DND-41 (cell line): ENCODE measurements around the gene CC2D2B.
A peak's percentile ranks its signal among the peaks of the same experiment; 100 is the strongest.

Experiments
- ATAC-seq: fragments of 200-7000 bp; cut with Tn5 transposase; 3 replicates; pipeline ENCODE4 v1.9.1; 2021; ENCODE audit warnings: low read depth; ENCODE audit not compliant: insufficient read depth
- DNase-seq: peaks from one replicate; pipeline ENCODE4 v3.0.0-alpha.2; 2020
- H2AFZ ChIP-seq: 2 replicates; pipeline ENCODE4 v1.6.0; 2012; ENCODE audit warnings: low read depth, low read length
- H3K27ac ChIP-seq: 2 replicates; pipeline ENCODE4 v1.5.1; 2012; ENCODE audit warnings: low read length, inconsistent platforms
- H3K27me3 ChIP-seq: fragments of 200-600 bp; sonication (generic); 2 replicates; pipeline ENCODE4 v1.6.0; 2012; ENCODE audit warnings: low read length, mild to moderate bottlenecking, inconsistent platforms; ENCODE audit not compliant: insufficient read depth, poor library complexity
- H3K36me3 ChIP-seq: 2 replicates; pipeline ENCODE4 v1.5.1; 2012; ENCODE audit warnings: low read length, inconsistent platforms; ENCODE audit not compliant: insufficient read depth
- H3K4me1 ChIP-seq: 2 replicates; pipeline ENCODE4 v1.5.1; 2012; ENCODE audit warnings: mild to moderate bottlenecking, low read length; ENCODE audit not compliant: insufficient read depth
- H3K4me2 ChIP-seq: 2 replicates; pipeline ENCODE4 v1.6.0; 2012; ENCODE audit warnings: mild to moderate bottlenecking, moderate library complexity, low read length, inconsistent platforms; ENCODE audit not compliant: insufficient read depth
- H3K4me3 ChIP-seq, 2 experiments: fragments of 200-600 bp in 1 of 2; shearing (Covaris generic) in 1 of 2; 2 replicates each; pipeline ENCODE4 v1.5.1; 2012 to 2016; ENCODE audit warnings: inconsistent platforms in 2 of 2, low read length in 2 of 2, mild to moderate bottlenecking in 2 of 2, low read depth in 1 of 2, moderate library complexity in 1 of 2
- H3K79me2 ChIP-seq: 2 replicates; pipeline ENCODE4 v1.6.0; 2012; ENCODE audit warnings: low read length, inconsistent platforms; ENCODE audit not compliant: insufficient read depth
- H3K9ac ChIP-seq: 2 replicates; pipeline ENCODE4 v1.6.0; 2012; ENCODE audit warnings: low read depth, mild to moderate bottlenecking, inconsistent platforms, low read length, moderate library complexity
- H3K9me3 ChIP-seq: 2 replicates; pipeline ENCODE4 v1.5.1; 2012; ENCODE audit warnings: low read length, moderate library complexity, mild to moderate bottlenecking, inconsistent platforms; ENCODE audit not compliant: insufficient read depth, severe bottlenecking
- H4K20me1 ChIP-seq: 2 replicates; pipeline ENCODE4 v1.6.0; 2012; ENCODE audit warnings: low read length; ENCODE audit not compliant: insufficient read depth
- CTCF ChIP-seq: IDR thresholded peaks from 2 replicates; pipeline ENCODE4 v1.5.1; 2012; ENCODE audit warnings: borderline replicate concordance, low read length, moderate library complexity, mild to moderate bottlenecking; ENCODE audit not compliant: poor library complexity, severe bottlenecking; ENCODE audit errors: extremely low read depth
- EZH2 ChIP-seq: IDR thresholded peaks from 3 replicates; pipeline ENCODE4 v1.6.1; 2012; ENCODE audit warnings: borderline replicate concordance, low read depth, mild to moderate bottlenecking, moderate library complexity, low read length, inconsistent platforms; ENCODE audit not compliant: severe bottlenecking

The CC2D2B gene

DNA sequence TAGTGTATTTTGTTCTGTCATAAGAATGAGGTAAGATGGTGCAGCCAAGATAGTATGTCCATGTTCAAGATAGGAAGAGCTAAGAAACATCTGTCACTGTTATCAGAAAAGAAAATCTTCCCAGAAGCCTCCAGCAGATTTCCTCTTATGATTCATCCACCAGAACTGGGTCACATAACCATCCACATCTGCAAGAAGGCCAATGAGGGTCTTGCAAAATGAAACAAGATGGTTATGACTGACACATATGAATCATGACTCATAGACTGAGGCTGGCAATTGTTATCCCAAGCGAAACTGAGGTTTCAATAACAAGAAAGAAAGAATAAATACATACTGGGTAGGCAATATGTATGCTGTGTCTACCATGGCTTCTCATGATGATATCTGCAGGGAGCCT lies 165.9 kb downstream of the CC2D2B start:
- no peaks in the 10 kb centered on the region for H4K20me1 ChIP-seq
- H3K27me3 ChIP-seq = no peaks in the 10 kb centered on the region
- no peaks in the 10 kb centered on the region for H3K79me2 ChIP-seq
- no peak overlapping the region for H3K4me2 ChIP-seq
- DNase-seq = peak; percentile 21
- H3K4me3 ChIP-seq = no peak overlapping the region
- no peaks in the 10 kb centered on the region for H3K36me3 ChIP-seq
- peak; percentile 89 for ATAC-seq
- H3K27ac ChIP-seq = no peak overlapping the region
- H3K4me1 ChIP-seq = peaks cover 11% of the 10 kb centered on the region
- H2AFZ ChIP-seq = no peak overlapping the region
- no peaks in the 10 kb centered on the region for H3K9me3 ChIP-seq
- no peak overlapping the region for H3K9ac ChIP-seq
- TF ChIP-seq CTCF (no peak), EZH2 (no peak)

GRCh38 chr10:96074776-96075175 lies 167.0 kb downstream of the CC2D2B start:
- Histone ChIP-seq H3K4me3 (no peak overlapping the region), H3K36me3 (no peaks in the 10 kb centered on the region), H3K9ac (no peak overlapping the region), H3K9me3 (no peaks in the 10 kb centered on the region), H2AFZ (no peak overlapping the region), H3K27ac (no peak overlapping the region), H3K27me3 (no peaks in the 10 kb centered on the region), H3K79me2 (no peaks in the 10 kb centered on the region), H3K4me2 (no peak overlapping the region), H4K20me1 (no peaks in the 10 kb centered on the region), H3K4me1 (peaks cover 11% of the 10 kb centered on the region)
- DNase-seq (no peak), ATAC-seq (no peak)
- TF ChIP-seq CTCF (no peak), EZH2 (no peak)

DNA sequence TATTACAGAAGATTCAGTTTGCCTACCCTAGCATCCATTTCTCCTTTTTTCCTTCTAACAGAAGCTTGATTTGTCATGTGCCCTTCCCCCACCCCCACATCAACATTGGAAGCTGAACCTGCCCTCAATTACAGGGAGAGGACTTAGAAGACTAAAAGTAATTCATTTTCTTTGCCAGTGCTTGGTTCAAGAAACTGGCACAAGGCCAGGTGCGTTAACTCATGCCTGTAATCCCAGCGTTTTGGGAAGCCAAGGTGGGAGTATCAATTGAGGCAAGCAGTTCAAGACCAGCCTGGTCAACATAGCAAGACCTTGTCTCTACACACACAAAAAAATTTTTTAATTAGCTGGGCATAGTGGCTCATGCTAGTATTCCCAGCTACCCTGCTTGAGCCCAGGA lies 168.2 kb downstream of the CC2D2B start:
- H4K20me1 ChIP-seq = no peaks in the 10 kb centered on the region
- ATAC-seq (no peak), DNase-seq (no peak)
- H3K9me3 ChIP-seq = no peaks in the 10 kb centered on the region
- TF ChIP-seq CTCF = no peak
- TF ChIP-seq EZH2 = no peak
- H3K4me3 ChIP-seq = no peak overlapping the region
- H3K9ac ChIP-seq = no peak overlapping the region
- H3K4me2 ChIP-seq = no peak overlapping the region
- no peaks in the 10 kb centered on the region for H3K36me3 ChIP-seq
- no peaks in the 10 kb centered on the region for H3K79me2 ChIP-seq
- no peaks in the 10 kb centered on the region for H3K27me3 ChIP-seq
- H3K4me1 ChIP-seq = peaks cover 11% of the 10 kb centered on the region
- H2AFZ ChIP-seq = no peak overlapping the region
- H3K27ac ChIP-seq = no peak overlapping the region

- H3K4me2 ChIP-seq = no peak overlapping the region
- no peak for TF ChIP-seq CTCF
- no peaks in the 10 kb centered on the region for H3K27me3 ChIP-seq
- H3K9me3 ChIP-seq = no peaks in the 10 kb centered on the region
- H3K27ac ChIP-seq = no peak overlapping the region
- H3K9ac ChIP-seq = no peak overlapping the region
- peaks cover 11% of the 10 kb centered on the region for H3K4me1 ChIP-seq
- H3K4me3 ChIP-seq = no peak overlapping the region
- no peak for ATAC-seq
- H2AFZ ChIP-seq = no peak overlapping the region
- no peaks in the 10 kb centered on the region for H4K20me1 ChIP-seq
- H3K36me3 ChIP-seq = peaks cover 3% of the 10 kb centered on the region
- DNase-seq = no peak
- H3K79me2 ChIP-seq = no peaks in the 10 kb centered on the region
Observed at GRCh38 chr10:96077156-96077555, 169.4 kb downstream of the CC2D2B start.
